GM23248 (cell line): ENCODE data around the gene MMP11.

Experiments used
- EZH2 ChIP-seq: fragments of 200-600 bp; sonication (generic); IDR thresholded peaks from 2 replicates; pipeline ENCODE4 v1.6.1; 2018; ENCODE audit warnings: antibody characterized with exemption, mild to moderate bottlenecking; ENCODE audit not compliant: insufficient read depth, poor library complexity, severe bottlenecking
- EZH2phosphoT487 ChIP-seq: fragments of 200-600 bp; sonication (generic); IDR thresholded peaks from 2 replicates; pipeline ENCODE4 v1.6.1; 2018; ENCODE audit warnings: antibody characterized with exemption, moderate library complexity, mild to moderate bottlenecking, low read depth; ENCODE audit not compliant: insufficient read depth

DNA sequence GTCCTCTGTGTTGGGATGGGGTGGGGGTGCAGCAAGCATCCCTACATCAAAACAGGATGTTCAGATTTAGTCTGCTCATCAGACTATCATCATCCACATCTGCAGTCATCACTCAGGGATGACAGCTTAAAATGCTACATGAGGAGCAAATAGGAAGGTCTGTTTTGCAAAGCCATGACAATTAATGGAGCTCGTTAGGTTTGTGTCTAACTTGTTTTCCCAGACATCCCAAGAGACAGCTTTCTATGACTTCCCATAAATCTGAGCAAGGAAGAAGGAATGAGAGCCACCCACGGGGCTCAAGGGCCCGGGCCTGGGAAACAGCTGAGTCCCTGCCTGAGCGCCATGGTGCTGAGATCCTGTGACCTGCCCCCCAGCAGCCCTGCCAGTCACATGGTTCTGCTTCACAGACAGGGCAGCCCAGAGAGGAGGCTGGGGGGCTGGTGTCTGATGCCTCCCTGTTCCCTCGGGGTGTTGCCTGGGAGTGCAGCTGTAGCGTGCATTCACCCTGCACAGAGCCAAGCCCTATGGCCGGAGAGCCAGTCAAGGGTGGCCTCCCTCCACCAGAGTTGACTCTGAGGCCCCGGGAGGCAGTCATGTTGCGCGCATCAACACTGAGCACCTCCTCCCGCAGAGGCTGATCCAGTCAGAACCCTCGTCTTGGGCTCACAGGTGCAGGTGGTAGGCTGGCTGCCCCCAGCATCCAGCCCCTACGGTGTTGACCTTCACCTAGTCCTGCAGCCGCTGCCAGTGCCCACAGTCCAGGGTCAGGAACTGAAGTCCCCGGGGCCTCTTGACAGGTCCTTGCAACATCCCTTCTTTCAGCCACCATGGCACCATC is 54.1 kb downstream of the MMP11 start:
- no peak for TF ChIP-seq EZH2
- no peak for TF ChIP-seq EZH2phosphoT487
